Hematopoietic multipotent progenitor cell treated with erythropoietin and hydrocortisone succinate and interleukin-3 and kit ligand, for 8 days (in vitro differentiated cells): Measurements from ENCODE around the gene ST3GAL4.
A peak's percentile ranks its signal among the peaks of the same experiment; 100 is the strongest.
"Not testable (repeated sequence)": the region's sequence is repeated elsewhere in the genome, so short reads cannot be mapped to it uniquely, and the experiment has no call there.

Experiments
- DNase-seq: peaks from one replicate; pipeline ENCODE4 v3.0.0-alpha.2; 2015

ST3GAL4 gene

GRCh38 chr11:126366064-126366822 is 10.8 kb downstream of the ST3GAL4 start:
- no peak for DNase-seq

DNA sequence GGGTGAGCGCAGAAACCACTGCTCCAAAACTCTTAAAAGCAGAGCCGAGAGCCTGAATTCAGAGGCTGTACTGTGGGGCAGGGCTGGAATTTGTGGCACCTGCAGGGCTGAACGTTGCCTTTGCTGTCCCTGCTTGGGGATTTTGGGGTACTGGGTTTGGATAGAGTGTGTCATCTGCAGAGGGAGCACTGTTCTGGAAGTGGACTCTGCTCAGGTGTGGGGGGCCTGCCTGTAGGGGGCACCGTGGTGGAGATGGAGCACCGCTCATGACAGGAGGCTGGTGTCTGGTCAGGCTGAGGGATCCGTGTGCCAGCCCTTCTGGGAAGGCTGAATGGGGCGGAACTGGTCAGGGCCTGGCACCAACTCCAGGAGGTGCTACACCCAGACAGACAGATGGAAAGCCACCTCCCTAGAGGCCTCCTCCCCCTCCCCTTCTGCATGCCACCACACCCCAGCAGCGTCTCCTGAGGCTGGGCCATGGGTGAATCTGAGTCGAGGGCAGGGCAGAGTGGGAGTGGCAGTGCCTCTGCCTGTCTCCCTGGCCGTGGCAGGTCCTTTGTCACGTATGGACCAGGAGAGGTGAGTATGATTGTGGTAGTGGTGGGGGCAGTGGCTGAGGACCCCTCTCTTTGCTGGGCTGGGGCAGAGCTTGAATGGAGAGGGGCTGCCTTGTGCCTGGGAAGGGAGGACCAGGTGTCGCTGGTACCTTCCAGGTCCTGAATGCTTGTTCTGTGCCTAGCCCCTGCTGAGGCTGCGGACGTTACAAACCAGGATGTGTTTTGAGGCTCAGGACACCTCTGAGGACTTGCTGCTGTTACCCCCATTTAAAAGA is 11.6 kb downstream of the ST3GAL4 start:
- DNase-seq = not testable (repeated sequence)

DNA sequence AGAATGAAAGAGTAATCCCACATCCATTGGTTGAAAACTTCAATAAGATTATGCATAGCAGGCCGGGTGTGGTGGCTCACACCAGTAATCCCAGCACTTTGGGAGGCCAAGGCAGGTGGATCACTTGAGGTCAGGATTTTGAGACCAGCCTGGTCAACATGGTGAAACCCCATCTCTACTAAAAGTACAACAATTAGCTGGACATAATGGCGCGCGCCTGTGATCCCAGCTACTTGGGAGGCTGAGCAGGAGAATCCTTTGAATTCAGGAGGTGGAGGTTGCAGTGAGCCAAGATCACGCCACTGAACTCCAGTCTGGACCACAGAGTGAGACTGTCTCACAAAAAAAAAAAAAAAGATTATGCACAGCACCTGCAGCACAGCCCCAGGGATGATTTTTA is 12.3 kb downstream of the ST3GAL4 start:
- not testable (repeated sequence) for DNase-seq

DNA sequence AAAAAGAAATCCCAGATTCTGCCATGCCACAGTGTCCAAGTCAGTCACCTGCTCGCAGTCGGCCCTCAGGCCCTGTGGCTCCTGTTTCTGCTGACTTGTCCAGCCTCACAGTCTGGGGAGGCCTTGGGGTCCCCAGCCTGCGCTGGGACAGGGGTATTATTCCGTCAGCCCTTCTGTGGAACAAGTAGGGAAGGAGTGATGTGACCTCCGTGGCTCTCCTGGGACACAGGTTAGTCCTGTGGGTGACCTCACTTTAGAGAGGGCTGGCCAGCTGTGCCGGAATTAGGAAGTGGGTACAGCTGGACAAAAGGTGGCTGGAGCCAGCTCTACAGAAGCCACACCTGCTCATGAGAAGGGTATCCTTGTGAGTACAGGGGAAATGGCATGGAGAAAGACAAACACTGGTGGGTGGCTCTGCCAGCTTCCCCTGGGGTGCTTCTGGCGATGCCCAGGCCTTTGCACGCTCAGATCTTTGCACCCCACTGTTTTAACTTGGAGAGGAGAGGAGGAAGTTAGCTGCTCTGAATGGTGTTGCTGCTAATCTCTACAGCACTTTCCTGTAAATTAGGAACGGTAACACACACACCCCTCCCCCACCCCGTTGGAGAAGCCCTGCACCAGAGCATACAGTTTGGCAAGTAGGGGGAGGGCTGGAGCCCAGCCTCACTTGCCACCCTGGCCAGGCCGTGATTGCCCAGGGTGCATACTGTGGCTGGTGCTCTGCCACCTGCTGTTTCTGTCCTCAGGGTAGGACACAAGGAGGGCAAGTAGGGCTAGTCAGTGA is 13.0 kb downstream of the ST3GAL4 start:
- DNase-seq = not testable (repeated sequence)

- no peak for DNase-seq
These were observed 14.5 kb downstream of the ST3GAL4 start for GRCh38 chr11:126370016-126370415.

- DNase-seq = no peak
These were observed 16.1 kb downstream of the ST3GAL4 start for GRCh38 chr11:126371595-126371994.

DNA sequence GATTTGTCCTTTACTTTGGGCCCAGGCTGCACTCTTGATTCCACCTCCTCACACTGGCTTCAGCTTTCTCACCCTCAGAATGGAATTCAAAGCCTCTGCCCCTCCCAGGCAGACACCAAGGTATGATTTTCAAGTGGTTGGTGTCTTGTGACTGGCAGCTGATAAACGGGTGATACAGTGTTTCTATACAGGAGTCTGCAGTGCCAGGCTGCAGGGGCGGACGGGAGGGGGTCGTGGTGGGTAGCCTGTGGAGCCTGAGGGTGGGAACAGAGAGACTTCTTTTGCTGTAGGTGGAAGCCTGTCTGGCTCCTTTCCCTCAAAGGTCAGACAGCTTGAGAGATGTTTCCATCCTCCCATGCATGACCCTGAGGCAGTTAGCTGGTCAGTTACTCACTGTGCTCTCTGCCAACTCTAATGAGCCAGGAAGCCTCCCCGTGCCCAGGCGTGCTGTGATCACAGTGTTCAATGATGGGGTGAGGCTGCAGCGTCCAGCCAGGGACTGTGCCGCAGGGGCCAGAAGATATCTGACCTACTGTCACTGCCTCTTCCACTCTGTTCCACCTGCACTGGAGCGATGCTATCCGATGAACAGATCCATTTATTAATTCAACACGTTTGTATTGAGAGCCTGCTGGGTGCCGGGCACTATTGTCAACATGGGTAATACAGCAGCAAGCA is 18.0 kb downstream of the ST3GAL4 start:
- DNase-seq = not testable (repeated sequence)

DNA sequence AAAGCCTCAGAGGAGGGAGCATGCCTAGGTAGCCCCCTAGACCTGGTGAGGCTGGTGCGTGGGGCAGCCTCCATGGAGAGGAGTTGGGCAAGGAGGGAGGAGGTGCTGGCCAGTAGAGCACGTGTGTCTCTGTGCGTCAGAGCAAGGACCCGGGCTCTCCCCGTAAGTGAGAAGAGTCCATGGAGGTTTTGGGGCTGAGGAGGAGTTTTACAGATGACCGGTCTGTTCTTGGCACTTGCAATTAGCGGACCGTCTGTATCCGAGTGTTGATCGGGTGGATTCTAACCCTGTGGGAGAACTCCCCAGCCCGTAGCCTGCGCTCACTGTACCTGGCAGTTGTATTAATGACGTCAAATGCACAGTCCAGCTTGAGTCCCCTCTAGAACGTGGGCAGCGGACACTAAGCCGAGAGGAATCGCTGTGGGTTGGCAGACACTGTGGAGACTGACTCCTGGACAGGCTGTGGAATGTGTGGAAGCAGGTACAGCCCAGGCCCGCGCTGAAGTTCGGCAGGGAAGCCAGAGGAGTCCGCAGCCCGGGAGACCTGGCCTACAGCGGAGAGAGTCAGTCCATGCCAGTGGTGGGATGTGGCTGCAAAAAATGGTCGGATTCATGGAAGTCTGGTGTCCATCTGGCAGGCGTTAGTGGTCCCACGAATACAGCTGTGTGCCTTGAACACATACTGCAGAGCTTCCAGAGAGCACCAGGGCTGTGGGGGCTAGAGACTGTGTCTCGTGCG is 19.2 kb downstream of the ST3GAL4 start:
- not testable (repeated sequence) for DNase-seq

- no peak for DNase-seq
These were observed 20.2 kb downstream of the ST3GAL4 start for GRCh38 chr11:126375726-126376125.

DNA sequence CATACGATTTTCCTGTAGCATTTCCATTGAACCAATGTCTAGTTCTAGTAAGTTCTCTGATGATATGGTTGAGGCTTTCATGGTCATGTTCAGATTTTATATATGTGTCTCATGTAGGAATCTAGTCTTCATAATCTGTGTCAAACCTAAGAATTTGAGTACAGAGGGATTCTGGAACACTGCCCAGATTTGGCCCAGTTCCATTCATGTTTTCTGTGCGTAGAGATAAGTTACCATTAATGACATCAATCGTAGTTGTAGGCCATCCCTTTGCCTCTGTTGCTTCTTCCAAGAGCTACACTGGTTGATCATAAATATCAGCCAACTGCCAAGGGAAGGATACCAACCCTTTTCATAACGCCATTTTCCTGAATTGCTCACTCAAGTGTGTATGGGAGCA is 23.3 kb downstream of the ST3GAL4 start:
- peak; percentile 70 for DNase-seq

DNA sequence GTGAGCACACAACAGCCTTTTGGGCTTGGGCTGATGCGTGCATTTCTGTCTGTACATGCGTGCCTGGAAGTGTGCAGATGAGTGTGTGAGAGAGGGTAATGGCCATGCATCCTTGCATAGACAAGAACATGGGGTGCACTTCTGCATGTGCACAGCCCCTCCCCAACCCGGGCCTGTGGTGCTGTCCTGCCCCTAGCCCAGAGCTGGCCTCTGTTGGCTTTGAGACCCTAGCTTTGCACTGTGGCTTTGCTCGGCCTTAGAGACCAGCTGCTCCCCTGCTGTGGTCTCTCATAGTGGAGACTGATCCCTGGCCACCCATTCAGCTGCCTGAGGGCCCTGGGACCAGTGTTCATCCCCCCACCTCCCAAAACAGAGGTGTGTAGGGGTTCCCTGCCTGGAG is 25.4 kb downstream of the ST3GAL4 start:
- DNase-seq = no peak

DNA sequence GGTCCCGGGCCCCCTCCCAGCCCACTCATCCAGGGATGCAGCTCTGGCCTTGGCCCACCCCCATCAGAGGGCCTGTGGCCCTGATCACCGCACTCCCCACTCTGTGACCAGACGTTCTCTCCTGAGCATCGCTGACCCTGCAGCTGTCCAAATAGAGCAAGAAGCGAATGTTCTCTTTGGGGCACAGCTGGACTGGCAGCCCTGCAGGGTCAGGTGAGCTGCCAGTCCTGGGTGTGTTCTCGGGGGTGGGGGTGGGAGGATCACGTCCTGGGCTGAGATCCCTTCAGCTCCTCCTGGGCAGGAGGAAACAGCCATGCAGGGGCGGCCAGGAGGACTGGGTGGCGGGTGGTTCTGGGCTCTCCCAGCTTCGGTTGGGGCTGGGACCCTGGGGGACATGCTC is 26.5 kb downstream of the ST3GAL4 start:
- not testable (repeated sequence) for DNase-seq

GRCh38 chr11:126382641-126383040 is 27.2 kb downstream of the ST3GAL4 start:
- DNase-seq = not testable (repeated sequence)

GRCh38 chr11:126383339-126384335 is 28.2 kb downstream of the ST3GAL4 start:
- no peak for DNase-seq

GRCh38 chr11:126384449-126385070 is 29.1 kb downstream of the ST3GAL4 start:
- no peak for DNase-seq

- no peak for DNase-seq
These were observed 30.7 kb downstream of the ST3GAL4 start for GRCh38 chr11:126385991-126386728.

DNA sequence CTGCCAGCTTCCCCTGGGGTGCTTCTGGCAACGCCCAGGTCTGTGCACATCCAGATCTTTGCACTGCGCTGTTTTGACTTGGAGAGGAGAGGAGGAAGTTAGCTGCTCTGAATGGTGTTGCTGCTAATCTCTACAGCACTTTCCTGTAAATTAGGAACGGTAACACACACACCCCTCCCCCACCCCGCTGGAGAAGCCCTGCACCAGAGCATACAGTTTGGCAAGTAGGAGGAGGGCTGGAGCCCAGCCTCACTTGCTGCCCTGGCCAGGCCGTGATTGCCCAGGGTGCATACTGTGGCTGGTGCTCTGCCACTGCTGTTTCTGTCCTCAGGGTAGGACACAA is 31.2 kb downstream of the ST3GAL4 start:
- DNase-seq = peak; percentile 27

DNA sequence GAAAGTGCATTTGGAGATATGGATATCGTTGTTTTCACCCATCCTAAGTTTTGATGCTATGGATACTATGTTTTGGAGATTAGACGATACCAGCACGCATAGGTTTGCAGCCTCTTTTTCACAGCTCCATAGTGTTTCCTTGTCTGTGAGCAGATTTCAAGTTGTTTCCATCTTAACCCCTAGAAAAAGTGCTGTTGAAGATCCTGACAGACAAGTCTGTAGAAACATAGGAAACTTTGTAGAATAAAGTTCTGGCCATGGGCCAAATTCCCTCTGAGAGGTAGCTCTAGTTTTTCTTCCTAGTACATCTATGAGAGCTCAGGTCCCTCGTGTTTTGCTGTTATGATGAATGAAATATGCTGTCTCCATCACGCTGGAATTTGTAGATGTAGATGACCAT is 32.4 kb downstream of the ST3GAL4 start:
- no peak for DNase-seq

GRCh38 chr11:126390272-126390867 is 34.9 kb downstream of the ST3GAL4 start:
- DNase-seq = no peak
